K562 (cell line): ENCODE results near the gene TNIP2. TPM values are rescaled to one million over a fixed set of nuclear protein-coding genes. Genes with fewer than 3 reads are reported as not detected.

ENCODE experiments used
- ATAC-seq: fragments of 200-7000 bp; cut with Tn5 transposase; 3 replicates; pipeline ENCODE4 v1.9.1; 2020; ENCODE audit warnings: moderate library complexity
- Bru-seq: library from RNA; stranded (reverse); fragments of 400-500 nt; gene quantifications from one replicate; lab custom pipeline; 2021; lab: Mats Ljungman, UMichigan
- BruChase-seq, 2 experiments: library from RNA; stranded (reverse); fragments of 400-500 nt; gene quantifications; one replicate each; lab custom pipeline; 2021; lab: Mats Ljungman, UMichigan
- BruUV-seq: library from RNA; stranded (reverse); fragments of 400-500 nt; replicated peaks from 2 replicates; lab custom pipeline; 2021; lab: Mats Ljungman, UMichigan
- CTCF ChIA-PET: fragments of 300-600 bp; formaldehyde crosslinking; extraction: SDS; loops from one replicate; lab custom pipeline; 2021; ENCODE audit warnings: low intra/inter-chr PET ratio; lab: Yijun Ruan, JAX
- POLR2A ChIA-PET: fragments of 300-600, 350-650 bp; sonication (Branson Sonifier 250); formaldehyde crosslinking; extraction: SDS; loops from one replicate; lab custom pipeline; 2021; ENCODE audit warnings: antibody characterized with exemption, inconsistent platforms; lab: Yijun Ruan, JAX
- DNase-seq, 4 experiments: peaks; one replicate each; pipeline versions ENCODE4 v3.0.0 to v3.0.0-alpha.2; 2011 to 2018; ENCODE audit warnings: low spot score in 3 of 4, mixed read lengths in 3 of 4; ENCODE audit errors: extremely low read depth in 1 of 4
- FAIRE-seq: peaks from 2 replicates; lab custom pipeline; 2011; peaks lifted over from hg19 to GRCh38; lab: Jason Lieb, UNC
- H2AFZ ChIP-seq: 2 replicates; pipeline ENCODE4 v1.6.0; 2011; ENCODE audit warnings: low read depth, low read length, control low read depth, inconsistent platforms
- H3K27ac ChIP-seq: fragments of 200-600 bp; 3 replicates; pipeline ENCODE4 v1.8.0; 2011; ENCODE audit warnings: low read depth, mild to moderate bottlenecking, control low read depth, inconsistent platforms, low read length, moderate library complexity, mixed read lengths; ENCODE audit errors: extremely low read depth
- H3K27me3 ChIP-seq, 2 experiments: fragments of 300-600 bp in 1 of 2; 2 replicates in 1 of 2; 3 replicates in 1 of 2; pipeline versions ENCODE4 v1.6.0 to v1.8.0; 2011; ENCODE audit warnings: inconsistent platforms in 2 of 2, low read length in 2 of 2, mild to moderate bottlenecking in 1 of 2, mixed read lengths in 1 of 2, moderate library complexity in 1 of 2; ENCODE audit not compliant: control insufficient read depth in 2 of 2, insufficient read depth in 2 of 2
- H3K36me3 ChIP-seq: fragments of 300-600 bp; 3 replicates; pipeline ENCODE4 v1.8.0; 2011; ENCODE audit warnings: mild to moderate bottlenecking, low read length, inconsistent platforms; ENCODE audit not compliant: control insufficient read depth, insufficient read depth
- H3K4me1 ChIP-seq, 2 experiments: fragments of 200-600 bp in 1 of 2; replicated peaks in 1 of 2; 2 replicates in 1 of 2; 3 replicates in 1 of 2; pipeline versions ENCODE4 v1.5.1 to v1.8.0; 2011; ENCODE audit warnings: inconsistent platforms in 2 of 2, low read length in 2 of 2, mild to moderate bottlenecking in 1 of 2, mixed read lengths in 1 of 2, moderate library complexity in 1 of 2; ENCODE audit not compliant: control insufficient read depth in 2 of 2, insufficient read depth in 2 of 2
- H3K4me2 ChIP-seq: 2 replicates; pipeline ENCODE4 v1.6.1; 2011; ENCODE audit warnings: low read length, control low read depth, inconsistent platforms, mixed read lengths; ENCODE audit not compliant: insufficient read depth
- H3K4me3 ChIP-seq: fragments of 200-600 bp; sonication (generic), shearing (Covaris generic); 2 replicates; pipeline ENCODE4 v1.5.1; 2016; ENCODE audit warnings: control low read depth, inconsistent platforms
- H3K79me2 ChIP-seq: fragments of 200-600 bp; 3 replicates; pipeline ENCODE4 v1.8.0; 2011; ENCODE audit warnings: low read length, inconsistent platforms; ENCODE audit not compliant: control insufficient read depth, insufficient read depth
- H3K9ac ChIP-seq, 2 experiments: 2 replicates each; pipeline versions ENCODE4 v1.6.0 to v1.6.1; 2011; ENCODE audit warnings: low read depth in 2 of 2, low read length in 2 of 2, control low read depth in 1 of 2, inconsistent platforms in 1 of 2, mild to moderate bottlenecking in 1 of 2, mixed read lengths in 1 of 2; ENCODE audit not compliant: insufficient read depth in 1 of 2
- H3K9me1 ChIP-seq: one replicate; pipeline ENCODE4 v1.6.0; 2011; ENCODE audit warnings: inconsistent platforms, mild to moderate bottlenecking, low read length, moderate library complexity; ENCODE audit not compliant: control insufficient read depth, insufficient read depth
- H3K9me3 ChIP-seq: replicated peaks from 2 replicates; pipeline ENCODE4 v1.5.1; 2011; ENCODE audit warnings: low read depth, low read length, inconsistent platforms; ENCODE audit not compliant: control insufficient read depth, insufficient read depth
- H4K20me1 ChIP-seq: replicated peaks from 2 replicates; pipeline ENCODE4 v1.6.1; 2011; ENCODE audit warnings: low read length, inconsistent platforms, mixed read lengths; ENCODE audit not compliant: control insufficient read depth, insufficient read depth
- ELF1 ChIP-seq: fragments of 200-800 bp; sonication (Bioruptor generic); IDR thresholded peaks from 2 replicates; pipeline ENCODE4 v1.6.1; 2016; ENCODE audit warnings: missing genetic modification characterization, missing compliant biosample characterization
- MTA3 ChIP-seq: fragments of 450-650 bp; formaldehyde crosslinking; IDR thresholded peaks from 2 replicates; pipeline ENCODE4 v1.6.1; 2017; ENCODE audit warnings: mild to moderate bottlenecking, borderline replicate concordance
- ZEB2 ChIP-seq: fragments of 450-650 bp; IDR thresholded peaks from 2 replicates; pipeline ENCODE4 v1.6.1; 2016
- ZNF133 ChIP-seq: fragments of 250-450 bp; sonication (Bioruptor Pico); IDR thresholded peaks from 2 replicates; pipeline ENCODE4 v1.4.0; 2020; ENCODE audit warnings: mild to moderate bottlenecking
- ZNF583 ChIP-seq: fragments of 250-450 bp; sonication (Bioruptor Pico); IDR thresholded peaks from 2 replicates; pipeline ENCODE4 v1.4.0; 2020
- ZNF592 ChIP-seq: fragments of 450-650 bp; IDR thresholded peaks from 2 replicates; pipeline ENCODE4 v1.6.1; 2017; ENCODE audit warnings: antibody characterized with exemption, mild to moderate bottlenecking
- WGBS: fragments of 100-300 bp; shearing (Covaris generic); methylation state at CpG from one replicate; pipeline ENCODE4 v1.1.6; 2016; ENCODE audit warnings: low coverage, mixed read lengths; ENCODE audit not compliant: insufficient coverage; ENCODE audit errors: missing lambda C conversion rate; 5-methylcytosine and 5-hydroxymethylcytosine counted together
- in situ Hi-C: fragments of 300-500 bp; cut with MboI; formaldehyde crosslinking; loops from 4 replicates; pipeline ENCODE4 v1.15.0; 2018; ENCODE audit warnings: inconsistent platforms, mixed read lengths
- intact Hi-C: fragments of 100-400 bp; cut with micrococcal nuclease; formaldehyde crosslinking; loops from 2 replicates; pipeline ENCODE4 v1.14.2; 2022
- long read RNA-seq, 3 experiments: library from polyadenylated mRNA in 2 of 3; library from RNA in 1 of 3; unstranded in 2 of 3; stranded (forward) in 1 of 3; transcript quantifications; one replicate each; pipeline ENCODE4 v2.0.0, GENCODE V29; 2019 to 2022
- polyA minus RNA-seq, 3 experiments: library from RNA; depleted of rRNA, polyadenylated mRNA; stranded (reverse); fragments of >200 nt; gene quantifications; 2 replicates each; pipeline ENCODE4 v1.2.3, GENCODE V29; 2011
- polyA plus RNA-seq, 8 experiments: library from polyadenylated mRNA; depleted of rRNA in 4 of 8; stranded (reverse) in 5 of 8; unstranded in 3 of 8; fragments of >200 nt; fragmentation: Nextera tagmentation in 2 of 8; fragmentation: Illumina TruSeq in 1 of 8; extraction: Ambion mirVana in 2 of 8; extraction: Trizol in 1 of 8; gene quantifications; 2 replicates each; pipeline versions ENCODE4 v1.2.1 to v1.2.3, GENCODE V29; 2011 to 2014; ENCODE audit warnings: inconsistent platforms in 1 of 8, missing spikeins in 1 of 8
- total RNA-seq, 7 experiments: library from RNA; depleted of rRNA in 6 of 7; stranded (reverse); fragments of >200 nt in 6 of 7; fragmentation: Illumina TruSeq in 2 of 7; extraction: Trizol in 2 of 7; gene quantifications; 2 replicates each; pipeline versions ENCODE4 v1.2.1 to v1.2.3, GENCODE V29; 2011 to 2021; ENCODE audit warnings: low replicate concordance in 1 of 7

The TNIP2 gene
- 24.5 and 78.1 TPM in 2 replicates for total RNA-seq (2011; cell fraction: chromatin; rRNA removed; ENCODE audit: low replicate concordance)
- total RNA-seq (2011; cell fraction: nucleolus; rRNA removed), result 49.7 and 54.7 TPM in 2 replicates
- 30.4 and 33.4 TPM in 2 replicates for total RNA-seq (2011; cell fraction: nucleoplasm; rRNA removed)
- 42.6 and 46.7 TPM in 2 replicates for total RNA-seq (2014; rRNA removed)
- 11.6 and 13.1 TPM in 2 replicates for total RNA-seq (2014; rRNA removed; fragmentation: Illumina TruSeq; extraction: Trizol)
- 19.5 and 21.9 TPM in 2 replicates for total RNA-seq (2015; rRNA removed; fragmentation: Illumina TruSeq; extraction: Trizol)
- 32.2 and 35.8 TPM in 2 replicates for total RNA-seq (2021)
- 17.5 and 21.8 TPM in 2 replicates for polyA plus RNA-seq (2011; rRNA removed)
- polyA plus RNA-seq (2011; cell fraction: cytosol; rRNA removed), result 16.5 and 28.2 TPM in 2 replicates
- polyA plus RNA-seq (2011; cell fraction: nucleus; rRNA removed), result 49.0 and 90.0 TPM in 2 replicates
- 30.8 and 32.9 TPM in 2 replicates for polyA plus RNA-seq (2012)
- 12.1 and 18.3 TPM in 2 replicates for polyA plus RNA-seq (2014; fragmentation: Illumina TruSeq; extraction: Trizol)
- polyA plus RNA-seq (2014; fragmentation: Nextera tagmentation; extraction: Ambion mirVana), result 1 to 10 TPM in 1 of 2 experiments, under 1 TPM in 1; 0.61 to 1.1 TPM
- polyA plus RNA-seq (2014; rRNA removed), result 38.1 and 38.2 TPM in 2 replicates
- polyA minus RNA-seq (2011; rRNA and poly(A)+ RNA removed), result 10.0 and 16.8 TPM in 2 replicates
- polyA minus RNA-seq (2011; cell fraction: cytosol; rRNA and poly(A)+ RNA removed), result 13.7 and 14.7 TPM in 2 replicates
- 16.4 and 17.5 TPM in 2 replicates for polyA minus RNA-seq (2011; cell fraction: nucleus; rRNA and poly(A)+ RNA removed)
- Bru-seq, nascent RNA, result percentile 70 among the genes with signal in this experiment
- percentile 66 among the genes with signal in this experiment for BruChase-seq, experiment 1, labeled RNA remaining after a 2-hour chase
- BruChase-seq, experiment 2, labeled RNA remaining after a 6-hour chase, result percentile 67 among the genes with signal in this experiment
- long read RNA-seq, experiment 1, transcript TNIP2-203 (5 exons, 1,653 nt), result minor isoform, 6 of 177 reads
- long read RNA-seq, experiment 1, transcript TNIP2-201 (6 exons, 1,974 nt), result major isoform, 120 of 177 reads
- long read RNA-seq, experiment 1, partial matches to known transcripts, result 18 of 177 reads
- long read RNA-seq, experiment 1, other reads (novel, unspliced or antisense), result 30 of 177 reads
- long read RNA-seq, experiment 2, transcript TNIP2-201 (6 exons, 1,974 nt), result major isoform, 25 of 45 reads
- long read RNA-seq, experiment 2, partial matches to known transcripts, result 8 of 45 reads
- long read RNA-seq, experiment 2, other reads (novel, unspliced or antisense), result 6 of 45 reads
- long read RNA-seq, experiment 3, transcript TNIP2-201 (6 exons, 1,974 nt), result major isoform, 38 of 48 reads
- long read RNA-seq, experiment 3, partial matches to known transcripts, result 3 of 48 reads
- long read RNA-seq, experiment 3, other reads (novel, unspliced or antisense), result 5 of 48 reads

- ChIA-PET CTCF (no interaction called here), POLR2A (interaction anchor here (0.6 to 1.6 kb wide), 7 partner anchors 9 to 93 kb away, joined by 3 to 5 read pairs (median 3); no protein-coding TSS in a partner anchor)
- Histone ChIP-seq H3K36me3 (peaks cover 5% of the 10 kb centered on the region; the same call in 1 of the 3 replicates), H3K4me2 (peak within 1 kb of the TSS; percentile 84), H3K27ac (peak within 1 kb of the TSS; percentile 78), H3K9ac (peak within 1 kb of the TSS; percentile 78 to 98), H4K20me1 (no peaks in the 10 kb centered on the region; the same call in 1 of the 2 replicates), H3K4me3 (peak within 1 kb of the TSS; percentile 86), H2AFZ (peak within 1 kb of the TSS; percentile 100), H3K9me3 (no peaks in the 10 kb centered on the region), H3K27me3 (no peaks in the 10 kb centered on the region), H3K79me2 (peaks cover 30% of the 10 kb centered on the region), H3K4me1 (peaks cover 15 to 29% of the 10 kb centered on the region in 2 experiments), H3K9me1 (peaks cover 2% of the 10 kb centered on the region)
- in situ Hi-C loops (no loop called here), intact Hi-C loops (no loop called here)
- WGBS, result under 1% methylated on average over 30 of the region's 96 CpGs
- FAIRE-seq, result no peak
- DNase-seq, result peak; percentile 86 to 99 (median 98)
- no TSS peak for BruUV-seq
- peak; percentile 94 for ATAC-seq
- TF ChIP-seq ZNF583 (CRISPR knock-in tag) (peak; percentile 63; the same call in 1 of the 2 replicates), ZNF133 (no peak), ELF1 (tag) (peak; percentile 93), ZNF592 (peak; percentile 71; the same call in 1 of the 2 replicates), ZEB2 (peak; percentile 47; the same call in 1 of the 2 replicates), MTA3 (peak; percentile 86)
These were observed at the start of gene TNIP2 for GRCh38 chr4:2755821-2756690. TSS of gene TNIP2 (minus strand) at chr4:2756336. CDS start at chr4:2756289, 47 bp downstream.
